GM23338 (cell line): Measurements from ENCODE around the gene PTPRC. TPM values are rescaled to one million over a fixed set of nuclear protein-coding genes. Genes with fewer than 3 reads are reported as not detected.

Experiments used
- ATAC-seq: fragments of 200-7000 bp; cut with Tn5 transposase; 3 replicates; pipeline ENCODE4 v1.9.1; 2020
- DNase-seq: peaks from one replicate; pipeline ENCODE4 v3.0.0-alpha.2; 2015; ENCODE audit warnings: low spot score
- H2AFZ ChIP-seq: fragments of 200-600 bp; sonication (generic); 2 replicates; pipeline ENCODE4 v1.8.0; 2016; ENCODE audit warnings: antibody characterized with exemption, mild to moderate bottlenecking, moderate library complexity
- H3F3A ChIP-seq: fragments of 200-600 bp; sonication (generic); replicated peaks from 2 replicates; pipeline ENCODE4 v1.8.0; 2017; ENCODE audit warnings: antibody characterized with exemption, mixed run types, low read depth
- H3K27ac ChIP-seq: fragments of 200-600 bp; sonication (generic); 2 replicates; pipeline ENCODE4 v1.6.1; 2016; ENCODE audit warnings: low read depth
- H3K27me3 ChIP-seq: fragments of 200-600 bp; sonication (generic); 2 replicates; pipeline ENCODE4 v1.8.0; 2016; ENCODE audit warnings: mild to moderate bottlenecking, mixed run types, moderate library complexity; ENCODE audit not compliant: insufficient read depth
- H3K36me3 ChIP-seq: fragments of 200-600 bp; sonication (generic); 2 replicates; pipeline ENCODE4 v1.8.0; 2016; ENCODE audit warnings: mild to moderate bottlenecking; ENCODE audit not compliant: insufficient read depth
- H3K4me1 ChIP-seq: fragments of 200-600 bp; sonication (generic); 2 replicates; pipeline ENCODE4 v1.8.0; 2016; ENCODE audit warnings: mild to moderate bottlenecking, moderate library complexity; ENCODE audit not compliant: insufficient read depth
- H3K4me2 ChIP-seq: fragments of 200-600 bp; sonication (generic); 2 replicates; pipeline ENCODE4 v1.7.1; 2017; ENCODE audit warnings: mixed run types
- H3K4me3 ChIP-seq: fragments of 200-600 bp; sonication (generic); 2 replicates; pipeline ENCODE4 v1.6.1; 2016; ENCODE audit warnings: mixed run types
- H3K79me2 ChIP-seq: fragments of 200-600 bp; sonication (generic); replicated peaks from 2 replicates; pipeline ENCODE4 v1.8.0; 2017; ENCODE audit warnings: mild to moderate bottlenecking; ENCODE audit not compliant: insufficient read depth
- H3K9me2 ChIP-seq: fragments of 200-600 bp; sonication (generic); 2 replicates; pipeline ENCODE4 v1.8.0; 2017; ENCODE audit not compliant: insufficient read depth
- H4K20me1 ChIP-seq: fragments of 200-600 bp; sonication (generic); replicated peaks from 2 replicates; pipeline ENCODE4 v1.8.0; 2017; ENCODE audit warnings: mild to moderate bottlenecking; ENCODE audit not compliant: insufficient read depth
- H3K27ac Mint-ChIP-seq: 2 replicates; pipeline ENCODE4 v1.8.0; 2020; ENCODE audit warnings: inconsistent platforms, mild to moderate bottlenecking, moderate library complexity, mixed read lengths
- H3K27me3 Mint-ChIP-seq: 3 replicates; pipeline ENCODE4 v1.8.0; 2022; ENCODE audit warnings: low read depth, mild to moderate bottlenecking, moderate library complexity, mixed read lengths, inconsistent platforms; ENCODE audit not compliant: insufficient read depth, poor library complexity
- H3K36me3 Mint-ChIP-seq: 3 replicates; pipeline ENCODE4 v1.8.0; 2021; ENCODE audit warnings: low read depth, mild to moderate bottlenecking, inconsistent platforms, moderate library complexity, mixed read lengths
- H3K4me1 Mint-ChIP-seq: 3 replicates; pipeline ENCODE4 v1.8.0; 2020; ENCODE audit warnings: mild to moderate bottlenecking, inconsistent platforms, mixed read lengths
- H3K4me3 Mint-ChIP-seq: 3 replicates; pipeline ENCODE4 v1.8.0; 2021; ENCODE audit warnings: moderate library complexity, mild to moderate bottlenecking, inconsistent platforms, mixed read lengths
- H3K9me3 Mint-ChIP-seq: 3 replicates; pipeline ENCODE4 v1.8.0; 2020; ENCODE audit warnings: moderate library complexity, mild to moderate bottlenecking, inconsistent platforms, mixed read lengths
- EZH2phosphoT487 ChIP-seq: fragments of 200-600 bp; sonication (generic); IDR thresholded peaks from one replicate; pipeline ENCODE4 v1.8.1; 2018; ENCODE audit warnings: antibody characterized with exemption; ENCODE audit not compliant: unreplicated experiment
- JUNB ChIP-seq: IDR thresholded peaks from one replicate; pipeline ENCODE4 v1.6.1; 2016; ENCODE audit warnings: antibody characterized with exemption; ENCODE audit not compliant: unreplicated experiment
- NANOG ChIP-seq: IDR thresholded peaks from 2 replicates; pipeline ENCODE4 v1.6.1; 2016; ENCODE audit warnings: antibody characterized with exemption, borderline replicate concordance
- STAT1 ChIP-seq: IDR thresholded peaks from one replicate; pipeline ENCODE4 v1.6.1; 2016; ENCODE audit warnings: antibody characterized with exemption; ENCODE audit not compliant: unreplicated experiment
- ZNF114 ChIP-seq: fragments of 250-450 bp; sonication (Bioruptor Pico); IDR thresholded peaks from 2 replicates; pipeline ENCODE4 v1.5.0; 2020; ENCODE audit warnings: mild to moderate bottlenecking, moderate library complexity
- ZNF331 ChIP-seq: fragments of 250-450 bp; sonication (Bioruptor Pico); IDR thresholded peaks from 2 replicates; pipeline ENCODE4 v1.5.0; 2020; ENCODE audit warnings: low read depth, mild to moderate bottlenecking, moderate library complexity
- ZNF462 ChIP-seq: fragments of 250-450 bp; sonication (Bioruptor Pico); IDR thresholded peaks from 2 replicates; pipeline ENCODE4 v1.5.0; 2020; ENCODE audit warnings: mild to moderate bottlenecking, moderate library complexity
- polyA plus RNA-seq: library from polyadenylated mRNA; unstranded; fragments of >200 nt; fragmentation: Nextera tagmentation; extraction: Ambion mirVana; gene quantifications from 2 replicates; pipeline ENCODE4 v1.2.1, GENCODE V29; 2016
- total RNA-seq: library from RNA; depleted of rRNA; stranded (reverse); fragments of >200 nt; shearing (Covaris generic); gene quantifications from 2 replicates; pipeline ENCODE4 v1.2.3, GENCODE V29; 2014
- TF ChIP-seq, protein P1 (sequence below): IDR thresholded peaks from one replicate; pipeline ENCODE4 v1.6.1; 2018; ENCODE audit warnings: antibody characterized with exemption; ENCODE audit not compliant: unreplicated experiment

Gene PTPRC
- total and polyA plus RNA-seq, 2 experiments from 2014 or later = 0.10 to 0.52 TPM

- no peaks in the 10 kb centered on the region for H3K27me3 ChIP-seq
- peaks cover 19% of the 10 kb centered on the region for H3K4me1 Mint-ChIP-seq
- peaks cover 1% of the 10 kb centered on the region for H3K27me3 Mint-ChIP-seq
- no peaks in the 10 kb centered on the region for H4K20me1 ChIP-seq
- peak; percentile 10 for DNase-seq
- H3F3A ChIP-seq = no peaks in the 10 kb centered on the region
- H3K27ac ChIP-seq = no peak overlapping the region
- no peaks in the 10 kb centered on the region for H3K79me2 ChIP-seq
- no peak overlapping the region for H3K4me3 ChIP-seq
- no peak overlapping the region for H3K4me2 ChIP-seq
- no peaks in the 10 kb centered on the region for H3K9me2 ChIP-seq
- no peak for TF ChIP-seq NANOG
- TF ChIP-seq ZNF462 = no peak
- no peak for TF ChIP-seq ZNF331 (CRISPR knock-in tag)
- no peak for TF ChIP-seq STAT1
- TF ChIP-seq ZNF114 (CRISPR knock-in tag) = no peak
- no peak for TF ChIP-seq JUNB
- no peak overlapping the region for H3K4me3 Mint-ChIP-seq
- no peaks in the 10 kb centered on the region for H3K9me3 Mint-ChIP-seq
- no peak overlapping the region for H3K27ac Mint-ChIP-seq
- no peaks in the 10 kb centered on the region for H3K36me3 Mint-ChIP-seq
- H2AFZ ChIP-seq = no peak overlapping the region; the same call in 1 of the 2 replicates
- H3K4me1 ChIP-seq = peaks cover 8% of the 10 kb centered on the region
- ATAC-seq = no peak; the same call in 2 of the 3 replicates
- H3K36me3 ChIP-seq = no peaks in the 10 kb centered on the region
Observed at GRCh38 chr1:198678901-198679329, 40.1 kb downstream of the PTPRC start.

DNA sequence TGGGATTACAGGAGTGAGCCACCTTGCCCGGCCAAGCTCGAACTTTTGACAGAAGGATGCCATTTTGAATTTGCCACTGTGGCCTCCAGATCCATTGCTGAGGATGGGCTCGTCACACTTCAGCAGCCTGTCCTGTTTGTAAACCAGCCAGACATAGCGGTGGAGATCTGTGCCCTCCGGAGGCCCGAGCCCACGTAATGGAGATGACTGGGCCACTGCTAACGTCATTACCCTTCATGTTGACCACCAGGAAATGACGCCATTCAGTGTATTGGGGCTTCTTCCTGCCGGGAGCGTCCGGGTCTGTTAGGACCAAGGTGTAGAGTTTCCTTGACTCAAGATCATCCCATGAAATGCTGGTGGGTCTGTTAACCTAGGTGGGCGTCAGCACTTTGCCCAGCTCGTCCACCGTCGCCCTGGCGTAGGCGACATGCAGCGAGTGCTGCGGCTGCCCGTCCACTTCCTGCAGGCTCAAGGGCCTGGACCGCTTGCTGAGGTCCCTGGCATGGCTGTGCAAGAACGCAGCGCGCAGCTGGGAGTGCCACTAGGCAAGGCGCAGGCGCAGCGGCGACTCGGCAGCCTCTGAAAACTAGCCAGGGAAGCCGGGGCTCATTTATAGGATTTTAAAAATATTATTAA, 40.8 kb downstream of the PTPRC start:
- Mint-ChIP-seq H3K4me1 (peaks cover 19% of the 10 kb centered on the region), H3K36me3 (no peaks in the 10 kb centered on the region), H3K27me3 (peaks cover 1% of the 10 kb centered on the region), H3K4me3 (no peak overlapping the region), H3K9me3 (no peaks in the 10 kb centered on the region), H3K27ac (no peak overlapping the region)
- Histone ChIP-seq H4K20me1 (no peaks in the 10 kb centered on the region), H3K79me2 (no peaks in the 10 kb centered on the region), H3F3A (no peaks in the 10 kb centered on the region), H3K4me1 (peaks cover 8% of the 10 kb centered on the region), H3K27me3 (no peaks in the 10 kb centered on the region), H3K27ac (no peak overlapping the region), H2AFZ (no peak overlapping the region), H3K36me3 (no peaks in the 10 kb centered on the region), H3K4me2 (no peak overlapping the region), H3K9me2 (no peaks in the 10 kb centered on the region), H3K4me3 (no peak overlapping the region)
- ATAC-seq (no peak), DNase-seq (no peak)
- TF ChIP-seq, protein P1, sequence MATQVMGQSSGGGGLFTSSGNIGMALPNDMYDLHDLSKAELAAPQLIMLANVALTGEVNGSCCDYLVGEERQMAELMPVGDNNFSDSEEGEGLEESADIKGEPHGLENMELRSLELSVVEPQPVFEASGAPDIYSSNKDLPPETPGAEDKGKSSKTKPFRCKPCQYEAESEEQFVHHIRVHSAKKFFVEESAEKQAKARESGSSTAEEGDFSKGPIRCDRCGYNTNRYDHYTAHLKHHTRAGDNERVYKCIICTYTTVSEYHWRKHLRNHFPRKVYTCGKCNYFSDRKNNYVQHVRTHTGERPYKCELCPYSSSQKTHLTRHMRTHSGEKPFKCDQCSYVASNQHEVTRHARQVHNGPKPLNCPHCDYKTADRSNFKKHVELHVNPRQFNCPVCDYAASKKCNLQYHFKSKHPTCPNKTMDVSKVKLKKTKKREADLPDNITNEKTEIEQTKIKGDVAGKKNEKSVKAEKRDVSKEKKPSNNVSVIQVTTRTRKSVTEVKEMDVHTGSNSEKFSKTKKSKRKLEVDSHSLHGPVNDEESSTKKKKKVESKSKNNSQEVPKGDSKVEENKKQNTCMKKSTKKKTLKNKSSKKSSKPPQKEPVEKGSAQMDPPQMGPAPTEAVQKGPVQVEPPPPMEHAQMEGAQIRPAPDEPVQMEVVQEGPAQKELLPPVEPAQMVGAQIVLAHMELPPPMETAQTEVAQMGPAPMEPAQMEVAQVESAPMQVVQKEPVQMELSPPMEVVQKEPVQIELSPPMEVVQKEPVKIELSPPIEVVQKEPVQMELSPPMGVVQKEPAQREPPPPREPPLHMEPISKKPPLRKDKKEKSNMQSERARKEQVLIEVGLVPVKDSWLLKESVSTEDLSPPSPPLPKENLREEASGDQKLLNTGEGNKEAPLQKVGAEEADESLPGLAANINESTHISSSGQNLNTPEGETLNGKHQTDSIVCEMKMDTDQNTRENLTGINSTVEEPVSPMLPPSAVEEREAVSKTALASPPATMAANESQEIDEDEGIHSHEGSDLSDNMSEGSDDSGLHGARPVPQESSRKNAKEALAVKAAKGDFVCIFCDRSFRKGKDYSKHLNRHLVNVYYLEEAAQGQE = no peak
- TF ChIP-seq EZH2phosphoT487 = no peak
